Ascending aorta (tissue), 2 donors: Measurements from ENCODE around the gene FBXO24. TPM values are rescaled to one million over a fixed set of nuclear protein-coding genes. Genes with fewer than 3 reads are reported as not detected.

Experiments used
- DNase-seq, 2 donors: peaks; one replicate each; pipeline ENCODE4 v3.0.0-alpha.2; 2019; ENCODE audit warnings: low spot score in 2 of 2
- H3K27ac ChIP-seq, 2 donors: fragments of 200-600 bp; sonication (generic); one replicate each; pipeline ENCODE4 v1.5.1; 2016 to 2017; ENCODE audit warnings: mild to moderate bottlenecking in 1 of 2
- H3K27me3 ChIP-seq: fragments of 200-600 bp; sonication (generic); one replicate; pipeline ENCODE4 v1.5.1; 2017
- H3K36me3 ChIP-seq, 2 donors: fragments of 200-600 bp; sonication (generic); one replicate each; pipeline ENCODE4 v1.5.1; 2016
- H3K4me1 ChIP-seq, 2 donors: fragments of 200-600 bp; sonication (generic); one replicate each; pipeline ENCODE4 v1.5.1; 2016 to 2017; ENCODE audit warnings: mild to moderate bottlenecking in 1 of 2
- H3K4me3 ChIP-seq, 2 donors: fragments of 200-600 bp; sonication (generic); one replicate each; pipeline ENCODE4 v1.5.1; 2016 to 2017; ENCODE audit warnings: mild to moderate bottlenecking in 1 of 2
- H3K9me3 ChIP-seq, 2 donors: fragments of 200-600 bp; sonication (generic); one replicate each; pipeline ENCODE4 v1.5.1; 2016
- CTCF ChIP-seq, 3 experiments: fragments of 200-600 bp in 2 of 3; fragments of 450-650 bp in 1 of 3; sonication (generic) in 2 of 3; IDR thresholded peaks; one replicate each; pipeline ENCODE4 v1.5.1; 2016 to 2019; ENCODE audit warnings: antibody characterized with exemption in 3 of 3, mild to moderate bottlenecking in 1 of 3, moderate library complexity in 1 of 3
- intact Hi-C: fragments of 100-400 bp; cut with DNase I; formaldehyde crosslinking; loops from one replicate; pipeline ENCODE4 v1.15.1; 2023
- total RNA-seq: library from RNA; depleted of rRNA; stranded (reverse); fragments of >200 nt; gene quantifications from one replicate; pipeline ENCODE4 v1.1.0, GENCODE V29; 2016

FBXO24 gene
- total RNA-seq, 1 donor from 2014 or later = not detected

GRCh38 chr7:100568896-100569844, 17.0 kb upstream of the FBXO24 start:
- Histone ChIP-seq H3K4me3 (peak overlapping the region; percentile 29 to 62), H3K36me3 (peaks cover 0 to 6% of the 10 kb centered on the region in 2 donors), H3K27ac (peak overlapping the region in 1 of 2 donors; percentile 37), H3K27me3 (no peaks in the 10 kb centered on the region), H3K4me1 (peaks cover 0 to 10% of the 10 kb centered on the region in 2 donors), H3K9me3 (no peaks in the 10 kb centered on the region)
- intact Hi-C loops = no loop called here
- no peak for DNase-seq
- peak in 2 of 3 experiments; percentile 35 to 42 for TF ChIP-seq CTCF (IDR thresholded peaks at IDR 0.05)

- Histone ChIP-seq H3K9me3 (no peaks in the 10 kb centered on the region), H3K36me3 (peaks cover 14 to 23% of the 10 kb centered on the region in 2 donors), H3K4me3 (no peak overlapping the region), H3K4me1 (peaks cover 0 to 10% of the 10 kb centered on the region in 2 donors), H3K27ac (no peak overlapping the region), H3K27me3 (no peaks in the 10 kb centered on the region)
- intact Hi-C loops = no loop called here
- no peak for TF ChIP-seq CTCF (IDR thresholded peaks at IDR 0.05)
- DNase-seq = no peak
These were observed 14.9 kb upstream of the FBXO24 start for GRCh38 chr7:100570954-100571828.

GRCh38 chr7:100571829-100572116, 14.4 kb upstream of the FBXO24 start:
- TF ChIP-seq CTCF (IDR thresholded peaks at IDR 0.05) = no peak
- no peaks in the 10 kb centered on the region for H3K9me3 ChIP-seq
- H3K27me3 ChIP-seq = no peaks in the 10 kb centered on the region
- no peak overlapping the region for H3K27ac ChIP-seq
- no peak for DNase-seq
- H3K36me3 ChIP-seq = peaks cover 20 to 29% of the 10 kb centered on the region in 2 donors
- intact Hi-C loops = no loop called here
- no peak overlapping the region for H3K4me3 ChIP-seq
- H3K4me1 ChIP-seq = peaks cover 0 to 10% of the 10 kb centered on the region in 2 donors

- TF ChIP-seq CTCF (IDR thresholded peaks at IDR 0.05) = no peak
- Histone ChIP-seq H3K4me1 (peaks cover 0 to 10% of the 10 kb centered on the region in 2 donors), H3K4me3 (no peak overlapping the region), H3K27me3 (no peaks in the 10 kb centered on the region), H3K9me3 (no peaks in the 10 kb centered on the region), H3K36me3 (peaks cover 25 to 35% of the 10 kb centered on the region in 2 donors), H3K27ac (no peak overlapping the region)
- intact Hi-C loops = no loop called here
- DNase-seq = no peak
These were observed 13.7 kb upstream of the FBXO24 start for GRCh38 chr7:100572281-100572948.

GRCh38 chr7:100572949-100573675, 13.0 kb upstream of the FBXO24 start:
- H3K36me3 ChIP-seq = peaks cover 32 to 42% of the 10 kb centered on the region in 2 donors
- intact Hi-C loops = no loop called here
- peaks cover 0 to 10% of the 10 kb centered on the region in 2 donors for H3K4me1 ChIP-seq
- no peak overlapping the region for H3K4me3 ChIP-seq
- H3K27me3 ChIP-seq = no peaks in the 10 kb centered on the region
- no peak overlapping the region for H3K27ac ChIP-seq
- H3K9me3 ChIP-seq = no peaks in the 10 kb centered on the region
- TF ChIP-seq CTCF (IDR thresholded peaks at IDR 0.05) = no peak
- no peak for DNase-seq
